Fibroblast of mammary gland (primary cell): ENCODE data around the gene ARHGAP40.
A peak's percentile ranks its signal among the peaks of the same experiment; 100 is the strongest.

Experiments
- DNase-seq: peaks from one replicate; pipeline ENCODE4 v3.0.0-alpha.2; 2010; ENCODE audit warnings: low read depth
- H3K4me3 ChIP-seq: 2 replicates; pipeline ENCODE4 v1.5.1; 2011; ENCODE audit warnings: low read depth, mild to moderate bottlenecking, low read length, moderate library complexity; ENCODE audit not compliant: control insufficient read depth
- TF ChIP-seq, protein P1 (sequence below): conservative IDR thresholded peaks from 2 replicates; pipeline ENCODE4 v1.5.1; 2011; ENCODE audit warnings: low read depth, low read length, inconsistent platforms; ENCODE audit not compliant: control insufficient read depth, insufficient read depth

ARHGAP40 gene

DNA sequence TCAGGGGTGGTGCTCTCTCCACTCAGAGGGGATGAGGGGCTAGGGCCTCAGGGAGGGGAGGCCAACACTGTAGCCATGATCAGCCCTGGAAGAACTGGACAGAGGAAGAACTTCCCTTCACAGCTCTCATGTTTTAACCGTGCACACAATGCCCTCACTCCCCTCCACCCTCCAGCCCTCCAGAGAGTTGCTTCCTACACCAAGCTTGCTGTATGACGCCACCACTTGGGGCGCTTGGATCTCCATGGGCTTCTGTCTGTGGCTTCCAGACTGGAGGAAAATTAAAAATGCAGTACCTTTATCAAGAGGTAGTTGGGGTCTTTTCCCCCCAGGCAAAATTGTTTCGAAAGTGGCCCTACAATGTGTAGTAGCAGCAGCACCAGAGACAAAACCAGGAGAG, 48.4 kb downstream of the ARHGAP40 start:
- DNase-seq = no peak
- H3K4me3 ChIP-seq = no peak overlapping the region
- TF ChIP-seq, protein P1, sequence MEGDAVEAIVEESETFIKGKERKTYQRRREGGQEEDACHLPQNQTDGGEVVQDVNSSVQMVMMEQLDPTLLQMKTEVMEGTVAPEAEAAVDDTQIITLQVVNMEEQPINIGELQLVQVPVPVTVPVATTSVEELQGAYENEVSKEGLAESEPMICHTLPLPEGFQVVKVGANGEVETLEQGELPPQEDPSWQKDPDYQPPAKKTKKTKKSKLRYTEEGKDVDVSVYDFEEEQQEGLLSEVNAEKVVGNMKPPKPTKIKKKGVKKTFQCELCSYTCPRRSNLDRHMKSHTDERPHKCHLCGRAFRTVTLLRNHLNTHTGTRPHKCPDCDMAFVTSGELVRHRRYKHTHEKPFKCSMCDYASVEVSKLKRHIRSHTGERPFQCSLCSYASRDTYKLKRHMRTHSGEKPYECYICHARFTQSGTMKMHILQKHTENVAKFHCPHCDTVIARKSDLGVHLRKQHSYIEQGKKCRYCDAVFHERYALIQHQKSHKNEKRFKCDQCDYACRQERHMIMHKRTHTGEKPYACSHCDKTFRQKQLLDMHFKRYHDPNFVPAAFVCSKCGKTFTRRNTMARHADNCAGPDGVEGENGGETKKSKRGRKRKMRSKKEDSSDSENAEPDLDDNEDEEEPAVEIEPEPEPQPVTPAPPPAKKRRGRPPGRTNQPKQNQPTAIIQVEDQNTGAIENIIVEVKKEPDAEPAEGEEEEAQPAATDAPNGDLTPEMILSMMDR = no peak

DNA sequence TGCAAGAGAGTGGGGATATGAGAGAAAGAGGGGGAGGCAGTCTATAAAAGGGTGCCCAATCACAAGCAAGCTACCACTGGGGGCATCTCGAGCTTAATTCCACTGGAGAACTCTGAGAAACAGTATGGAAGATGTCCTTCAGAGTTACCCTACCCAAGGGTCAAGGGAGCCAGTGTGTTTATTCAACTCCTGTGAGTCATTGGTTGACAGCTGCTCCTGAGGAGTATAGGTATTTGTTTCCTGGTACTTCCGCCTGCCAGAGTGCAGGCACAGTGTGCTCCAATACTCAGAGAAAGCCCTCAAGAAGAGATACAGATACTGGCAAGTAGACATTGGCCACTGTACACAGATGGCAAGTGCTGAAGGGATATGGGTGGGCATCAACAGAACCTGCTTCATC, 49.5 kb downstream of the ARHGAP40 start:
- DNase-seq = no peak
- TF ChIP-seq, protein P1 = no peak
- no peak overlapping the region for H3K4me3 ChIP-seq

DNA sequence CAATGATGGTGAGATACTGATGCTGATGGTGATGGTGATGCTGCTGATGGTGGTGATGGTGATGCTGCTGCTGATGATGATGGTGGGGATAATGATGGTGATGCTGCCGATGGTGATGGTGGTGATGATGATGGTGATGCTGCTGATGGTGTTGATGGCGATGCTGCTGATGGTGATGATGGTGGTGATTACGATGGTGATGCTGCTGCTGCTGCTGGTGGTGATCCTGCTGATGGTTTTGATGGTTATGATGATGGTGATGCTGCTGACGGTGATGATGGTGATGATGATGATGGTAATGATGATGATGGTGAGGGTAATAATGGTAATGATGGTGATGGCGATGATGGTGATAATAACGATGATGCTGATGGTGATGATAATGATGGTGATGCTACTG, 50.0 kb downstream of the ARHGAP40 start:
- TF ChIP-seq, protein P1 = no peak
- no peak overlapping the region for H3K4me3 ChIP-seq

DNA sequence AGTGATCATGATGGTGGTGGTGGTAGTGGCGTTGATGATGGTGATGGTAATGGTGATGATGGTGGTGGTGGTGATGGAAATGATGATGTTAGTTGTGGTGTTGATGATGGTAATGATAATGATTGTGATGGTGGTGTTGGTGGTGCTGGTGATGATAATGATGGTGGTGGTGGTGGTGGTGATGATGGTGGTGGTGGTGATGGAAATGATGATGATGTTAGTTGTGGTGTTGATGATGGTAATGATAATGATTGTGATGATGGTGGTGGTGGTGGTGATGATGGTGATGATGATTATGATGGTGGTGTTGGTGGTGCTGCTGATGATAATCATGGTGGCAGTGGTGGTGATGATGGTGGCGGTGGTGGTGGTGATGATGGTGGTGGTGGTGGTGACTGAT, 51.4 kb downstream of the ARHGAP40 start:
- no peak for DNase-seq
- no peak overlapping the region for H3K4me3 ChIP-seq

More for the DNA sequence above, 50.0 kb downstream of the ARHGAP40 start:
- no peak for DNase-seq

GRCh38 chr20:38657390-38657789, 55.8 kb downstream of the ARHGAP40 start:
- TF ChIP-seq, protein P1 = no peak
- DNase-seq = no peak
- no peak overlapping the region for H3K4me3 ChIP-seq

More for the DNA sequence above, 51.4 kb downstream of the ARHGAP40 start:
- TF ChIP-seq, protein P1 = no peak

- DNase-seq = peak; percentile 10
These were observed 57.4 kb downstream of the ARHGAP40 start for GRCh38 chr20:38658879-38659596.

More at GRCh38 chr20:38658879-38659596, 57.4 kb downstream of the ARHGAP40 start:
- TF ChIP-seq, protein P1 = peak; percentile 53
- no peak overlapping the region for H3K4me3 ChIP-seq
